Activated T-cell treated with anti-CD3 and anti-CD28 coated beads, Interleukin-2, amount 50 U/mL, for 4 hours (primary cell): Measurements from ENCODE around the gene REPIN1. TPM values are rescaled to one million over a fixed set of nuclear protein-coding genes. Genes with fewer than 3 reads are reported as not detected.

Experiments
- ATAC-seq, 2 donors: fragments of 200-7000 bp; cut with Tn5 transposase; one replicate each; pipeline ENCODE4 v1.10.0; 2021
- DNase-seq: peaks from one replicate; pipeline ENCODE4 v3.0.0-alpha.2; 2020
- H3K27me3 Mint-ChIP-seq: one replicate; pipeline ENCODE4 v1.8.0; 2021; ENCODE audit warnings: low read depth, mixed read lengths
- H3K36me3 Mint-ChIP-seq: one replicate; pipeline ENCODE4 v1.8.0; 2022; ENCODE audit warnings: mixed read lengths; ENCODE audit not compliant: insufficient read depth
- H3K4me1 Mint-ChIP-seq: one replicate; pipeline ENCODE4 v1.8.0; 2021; ENCODE audit warnings: low read depth, mixed read lengths
- H3K4me3 Mint-ChIP-seq: one replicate; pipeline ENCODE4 v1.8.0; 2021; ENCODE audit warnings: mild to moderate bottlenecking, moderate library complexity, mixed read lengths
- H3K9me3 Mint-ChIP-seq: one replicate; pipeline ENCODE4 v1.8.0; 2021; ENCODE audit warnings: mixed read lengths
- total RNA-seq, 3 donors: library from RNA; stranded (reverse); gene quantifications; one replicate each; pipeline ENCODE4 v1.2.1, GENCODE V29; 2021

REPIN1 gene
- total RNA-seq, 3 donors from 2014 or later, result 54.7 to 68.4 (median 62.6) TPM

GRCh38 chr7:150412518-150413488 lies 44.2 kb downstream of the REPIN1 start:
- Mint-ChIP-seq H3K27me3 (no peaks in the 10 kb centered on the region), H3K4me1 (peaks cover 8% of the 10 kb centered on the region), H3K36me3 (peaks cover 12% of the 10 kb centered on the region), H3K4me3 (no peak overlapping the region), H3K9me3 (no peaks in the 10 kb centered on the region)
- no peak for DNase-seq
- ATAC-seq, result no peak

- H3K4me3 Mint-ChIP-seq, result no peak overlapping the region
- DNase-seq (no peak), ATAC-seq (no peak)
- no peaks in the 10 kb centered on the region for H3K27me3 Mint-ChIP-seq
- peaks cover 4% of the 10 kb centered on the region for H3K4me1 Mint-ChIP-seq
- H3K9me3 Mint-ChIP-seq, result no peaks in the 10 kb centered on the region
- peaks cover 11% of the 10 kb centered on the region for H3K36me3 Mint-ChIP-seq
These were observed 45.0 kb downstream of the REPIN1 start for GRCh38 chr7:150413640-150414081.

GRCh38 chr7:150415161-150416153 lies 46.8 kb downstream of the REPIN1 start:
- no peak overlapping the region for H3K4me3 Mint-ChIP-seq
- H3K27me3 Mint-ChIP-seq, result no peaks in the 10 kb centered on the region
- peaks cover 5% of the 10 kb centered on the region for H3K4me1 Mint-ChIP-seq
- no peaks in the 10 kb centered on the region for H3K9me3 Mint-ChIP-seq
- ATAC-seq (no peak), DNase-seq (no peak)
- peaks cover 9% of the 10 kb centered on the region for H3K36me3 Mint-ChIP-seq

GRCh38 chr7:150417239-150417638 lies 48.6 kb downstream of the REPIN1 start:
- H3K27me3 Mint-ChIP-seq, result no peaks in the 10 kb centered on the region
- H3K36me3 Mint-ChIP-seq, result peaks cover 5% of the 10 kb centered on the region
- H3K9me3 Mint-ChIP-seq, result no peaks in the 10 kb centered on the region
- ATAC-seq (no peak), DNase-seq (no peak)
- no peak overlapping the region for H3K4me3 Mint-ChIP-seq
- H3K4me1 Mint-ChIP-seq, result peaks cover 13% of the 10 kb centered on the region

- ATAC-seq (no peak), DNase-seq (no peak)
- Mint-ChIP-seq H3K27me3 (no peaks in the 10 kb centered on the region), H3K4me1 (peaks cover 13% of the 10 kb centered on the region), H3K4me3 (no peak overlapping the region), H3K9me3 (no peaks in the 10 kb centered on the region), H3K36me3 (peaks cover 3% of the 10 kb centered on the region)
These were observed 49.2 kb downstream of the REPIN1 start for GRCh38 chr7:150417863-150418262.

- Mint-ChIP-seq H3K27me3 (no peaks in the 10 kb centered on the region), H3K9me3 (no peaks in the 10 kb centered on the region), H3K4me1 (peaks cover 11% of the 10 kb centered on the region), H3K36me3 (no peaks in the 10 kb centered on the region), H3K4me3 (no peak overlapping the region)
- ATAC-seq, result no peak
- DNase-seq, result no peak
These were observed 51.6 kb downstream of the REPIN1 start for GRCh38 chr7:150420242-150420641.

GRCh38 chr7:150420987-150421674 lies 52.5 kb downstream of the REPIN1 start:
- ATAC-seq (peak; percentile 100), DNase-seq (peak; percentile 86)
- Mint-ChIP-seq H3K27me3 (no peaks in the 10 kb centered on the region), H3K4me3 (peak overlapping the region; percentile 27), H3K4me1 (peaks cover 11% of the 10 kb centered on the region), H3K36me3 (no peaks in the 10 kb centered on the region), H3K9me3 (no peaks in the 10 kb centered on the region)

- no peak overlapping the region for H3K4me3 Mint-ChIP-seq
- H3K36me3 Mint-ChIP-seq, result no peaks in the 10 kb centered on the region
- peaks cover 11% of the 10 kb centered on the region for H3K4me1 Mint-ChIP-seq
- no peak for ATAC-seq
- no peaks in the 10 kb centered on the region for H3K9me3 Mint-ChIP-seq
- DNase-seq, result no peak
- H3K27me3 Mint-ChIP-seq, result no peaks in the 10 kb centered on the region
These were observed 53.2 kb downstream of the REPIN1 start for GRCh38 chr7:150421831-150422230.

Other genes with a start within 250 kb of the REPIN1 start
- 10 to 100 TPM; 24.5 to 29.4 (median 26.1) TPM for gene LRRC61, start 45.5 kb upstream of the REPIN1 start, total RNA-seq
- 1 to 10 TPM; 5.1 to 7.0 (median 5.5) TPM for gene ACTR3C, start 45.3 kb upstream of the REPIN1 start, total RNA-seq
- gene RARRES2, start 27.2 kb upstream of the REPIN1 start, total RNA-seq, result 1 to 10 TPM; 1.2 to 1.4 (median 1.3) TPM
- 1 to 10 TPM; 3.4 to 4.5 (median 4.2) TPM for gene ZNF775, start 10.5 kb downstream of the REPIN1 start, total RNA-seq
- gene GIMAP8, start 81.8 kb downstream of the REPIN1 start, total RNA-seq, result 1 to 10 TPM; 3.5 to 4.0 (median 3.6) TPM
- gene GIMAP7, start 146.1 kb downstream of the REPIN1 start, total RNA-seq, result 10 to 100 TPM; 23.9 to 28.3 (median 25.0) TPM
- 10 to 100 TPM; 10.1 to 11.1 (median 11.1) TPM for gene GIMAP4, start 198.6 kb downstream of the REPIN1 start, total RNA-seq